ENCODE data around the gene CEL. TPM values are rescaled to one million over a fixed set of nuclear protein-coding genes. Genes with fewer than 3 reads are reported as not detected.

Gene CEL
- total RNA-seq, 2 experiments from 2014 or later: 0.73 to 1.3 TPM

GRCh38 chr9:133044661-133045060 lies 17.1 kb upstream of the CEL start:
- ChIA-PET CTCF (interaction anchor here (1.1 kb wide), 1 partner anchor 13 kb away, joined by 4 read pairs; no protein-coding TSS in a partner anchor), POLR2A (no interaction called here)

GRCh38 chr9:133045132-133045531 lies 16.6 kb upstream of the CEL start:
- POLR2A ChIA-PET: no interaction called here
- CTCF ChIA-PET: no interaction called here

- CTCF ChIA-PET: interaction anchor here (1.5 kb wide), 1 partner anchor 11 kb away, joined by 5 read pairs; no protein-coding TSS in a partner anchor
- POLR2A ChIA-PET: no interaction called here
Observed at GRCh38 chr9:133046196-133046899, 15.4 kb upstream of the CEL start.

- POLR2A ChIA-PET: no interaction called here
- CTCF ChIA-PET: interaction anchor here (1.5 kb wide), 1 partner anchor 11 kb away, joined by 5 read pairs; no protein-coding TSS in a partner anchor
Observed at GRCh38 chr9:133046900-133047295, 14.9 kb upstream of the CEL start.

GRCh38 chr9:133048595-133048994 lies 13.2 kb upstream of the CEL start:
- ChIA-PET CTCF (interaction anchor here (0.9 to 1.0 kb wide), 2 partner anchors 96 to 98 kb away, joined by 3 to 4 read pairs; no protein-coding TSS in a partner anchor), POLR2A (no interaction called here)

- POLR2A ChIA-PET: no interaction called here
- CTCF ChIA-PET: interaction anchor here (1.0 kb wide), 1 partner anchor 98 kb away, joined by 4 read pairs; no protein-coding TSS in a partner anchor
Observed at GRCh38 chr9:133049043-133049442, 12.7 kb upstream of the CEL start.

- CTCF ChIA-PET: no interaction called here
- POLR2A ChIA-PET: no interaction called here
Observed at GRCh38 chr9:133050142-133050541, 11.6 kb upstream of the CEL start.

GRCh38 chr9:133050781-133051180 lies 11.0 kb upstream of the CEL start:
- CTCF ChIA-PET: no interaction called here
- POLR2A ChIA-PET: no interaction called here

GRCh38 chr9:133051281-133051900 lies 10.4 kb upstream of the CEL start:
- ChIA-PET POLR2A (no interaction called here), CTCF (no interaction called here)

- CTCF ChIA-PET: no interaction called here
- POLR2A ChIA-PET: no interaction called here
Observed at GRCh38 chr9:133051966-133052539, 9.7 kb upstream of the CEL start.

GRCh38 chr9:133054194-133054890 lies 7.4 kb upstream of the CEL start:
- POLR2A ChIA-PET: no interaction called here
- CTCF ChIA-PET: interaction anchor here (0.7 kb wide), 1 partner anchor 93 kb away, joined by 3 read pairs; no protein-coding TSS in a partner anchor

GRCh38 chr9:133054966-133055365 lies 6.8 kb upstream of the CEL start:
- CTCF ChIA-PET: no interaction called here
- POLR2A ChIA-PET: no interaction called here

GRCh38 chr9:133055788-133056420 lies 5.9 kb upstream of the CEL start:
- ChIA-PET CTCF (no interaction called here), POLR2A (no interaction called here)

GRCh38 chr9:133056533-133056932 lies 5.2 kb upstream of the CEL start:
- POLR2A ChIA-PET: no interaction called here
- CTCF ChIA-PET: no interaction called here

GRCh38 chr9:133057006-133057405 lies 4.8 kb upstream of the CEL start:
- ChIA-PET POLR2A (no interaction called here), CTCF (interaction anchor here (1.3 kb wide), 1 partner anchor 10 kb away, joined by 5 read pairs; no protein-coding TSS in a partner anchor)

GRCh38 chr9:133057553-133057952 lies 4.2 kb upstream of the CEL start:
- ChIA-PET CTCF (interaction anchor here (1.2 to 1.3 kb wide), 2 partner anchors 10 to 13 kb away, joined by 4 to 5 read pairs; no protein-coding TSS in a partner anchor), POLR2A (interaction anchor here (1.0 kb wide), 1 partner anchor 87 kb away, joined by 3 read pairs; no protein-coding TSS in a partner anchor)

GRCh38 chr9:133058071-133058470 lies 3.7 kb upstream of the CEL start:
- ChIA-PET CTCF (interaction anchor here (1.2 to 1.3 kb wide), 2 partner anchors 11 to 14 kb away, joined by 4 to 5 read pairs; no protein-coding TSS in a partner anchor), POLR2A (interaction anchor here (1.0 kb wide), 1 partner anchor 86 kb away, joined by 3 read pairs; no protein-coding TSS in a partner anchor)

- ChIA-PET POLR2A (interaction anchor here (1.0 kb wide), 1 partner anchor 85 kb away, joined by 3 read pairs; no protein-coding TSS in a partner anchor), CTCF (interaction anchor here (1.2 kb wide), 1 partner anchor 14 kb away, joined by 4 read pairs; no protein-coding TSS in a partner anchor)
Observed at GRCh38 chr9:133058550-133059320, 3.0 kb upstream of the CEL start.

GRCh38 chr9:133059623-133060022 lies 2.2 kb upstream of the CEL start:
- CTCF ChIA-PET: no interaction called here
- POLR2A ChIA-PET: no interaction called here

Data from activated CD8-positive, alpha-beta memory T cell treated with anti-CD3 and anti-CD28 coated beads for 36 hours (primary cell).